SK-N-SH treated with all-trans-retinoic acid at 6 μM for 48 hours (cell line): ENCODE data around the gene EPM2A.

Experiments
- PPARA ChIP-seq: fragments of 250-450 bp; sonication (Bioruptor Pico); IDR thresholded peaks from 2 replicates; pipeline ENCODE4 v1.5.0; 2020; ENCODE audit warnings: mild to moderate bottlenecking, borderline replicate concordance
- TF ChIP-seq, protein P1 (sequence below): fragments of 250-450 bp; sonication (Bioruptor Pico); IDR thresholded peaks from 2 replicates; pipeline ENCODE4 v1.8.0; 2020; ENCODE audit warnings: mild to moderate bottlenecking, moderate library complexity, borderline replicate concordance
- TF ChIP-seq, protein P2 (sequence below): fragments of 250-450 bp; sonication (Bioruptor Pico); IDR thresholded peaks from 2 replicates; pipeline ENCODE4 v1.5.1; 2021; ENCODE audit warnings: mild to moderate bottlenecking, moderate library complexity

DNA sequence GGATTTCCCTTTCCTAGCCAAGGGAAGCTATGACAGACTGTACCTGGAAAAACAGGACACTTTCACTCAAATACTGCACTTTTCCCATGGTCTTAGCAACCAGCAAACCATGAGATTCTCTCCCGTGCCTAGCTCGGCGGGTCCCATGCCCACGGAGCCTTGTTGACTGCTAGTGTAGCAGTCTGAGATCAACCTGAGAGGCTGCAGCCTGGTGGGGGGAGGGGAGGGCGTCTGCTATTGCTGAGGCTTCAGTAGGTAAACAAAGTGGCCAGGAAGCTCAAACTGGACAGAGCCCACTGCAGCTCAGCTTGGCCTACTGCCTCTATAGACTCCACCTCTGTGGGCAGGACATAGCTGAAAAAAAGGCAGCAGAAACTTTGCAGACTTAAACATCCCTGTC lies 61.8 kb downstream of the EPM2A start:
- no peak for TF ChIP-seq PPARA (CRISPR knock-in tag)
- TF ChIP-seq, protein P1, sequence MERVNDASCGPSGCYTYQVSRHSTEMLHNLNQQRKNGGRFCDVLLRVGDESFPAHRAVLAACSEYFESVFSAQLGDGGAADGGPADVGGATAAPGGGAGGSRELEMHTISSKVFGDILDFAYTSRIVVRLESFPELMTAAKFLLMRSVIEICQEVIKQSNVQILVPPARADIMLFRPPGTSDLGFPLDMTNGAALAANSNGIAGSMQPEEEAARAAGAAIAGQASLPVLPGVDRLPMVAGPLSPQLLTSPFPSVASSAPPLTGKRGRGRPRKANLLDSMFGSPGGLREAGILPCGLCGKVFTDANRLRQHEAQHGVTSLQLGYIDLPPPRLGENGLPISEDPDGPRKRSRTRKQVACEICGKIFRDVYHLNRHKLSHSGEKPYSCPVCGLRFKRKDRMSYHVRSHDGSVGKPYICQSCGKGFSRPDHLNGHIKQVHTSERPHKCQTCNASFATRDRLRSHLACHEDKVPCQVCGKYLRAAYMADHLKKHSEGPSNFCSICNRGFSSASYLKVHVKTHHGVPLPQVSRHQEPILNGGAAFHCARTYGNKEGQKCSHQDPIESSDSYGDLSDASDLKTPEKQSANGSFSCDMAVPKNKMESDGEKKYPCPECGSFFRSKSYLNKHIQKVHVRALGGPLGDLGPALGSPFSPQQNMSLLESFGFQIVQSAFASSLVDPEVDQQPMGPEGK (CRISPR knock-in tag): no peak
- TF ChIP-seq, protein P2, sequence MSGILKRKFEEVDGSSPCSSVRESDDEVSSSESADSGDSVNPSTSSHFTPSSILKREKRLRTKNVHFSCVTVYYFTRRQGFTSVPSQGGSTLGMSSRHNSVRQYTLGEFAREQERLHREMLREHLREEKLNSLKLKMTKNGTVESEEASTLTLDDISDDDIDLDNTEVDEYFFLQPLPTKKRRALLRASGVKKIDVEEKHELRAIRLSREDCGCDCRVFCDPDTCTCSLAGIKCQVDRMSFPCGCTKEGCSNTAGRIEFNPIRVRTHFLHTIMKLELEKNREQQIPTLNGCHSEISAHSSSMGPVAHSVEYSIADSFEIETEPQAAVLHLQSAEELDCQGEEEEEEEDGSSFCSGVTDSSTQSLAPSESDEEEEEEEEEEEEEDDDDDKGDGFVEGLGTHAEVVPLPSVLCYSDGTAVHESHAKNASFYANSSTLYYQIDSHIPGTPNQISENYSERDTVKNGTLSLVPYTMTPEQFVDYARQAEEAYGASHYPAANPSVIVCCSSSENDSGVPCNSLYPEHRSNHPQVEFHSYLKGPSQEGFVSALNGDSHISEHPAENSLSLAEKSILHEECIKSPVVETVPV: no peak
